Measurements from ENCODE around the gene DAB2IP. TPM values are rescaled to one million over a fixed set of nuclear protein-coding genes. Genes with fewer than 3 reads are reported as not detected.

DAB2IP gene
- total RNA-seq, 1 donor from 2014 or later = 41.7 TPM

GRCh38 chr9:121690316-121690715 lies 38.9 kb downstream of the DAB2IP start:
- Mint-ChIP-seq H3K4me1 (ENCODE audit: low read depth, unreplicated experiment) (peaks cover 18% of the 10 kb centered on the region), H3K9me3 (ENCODE audit: unreplicated experiment) (no peaks in the 10 kb centered on the region), H3K27ac (ENCODE audit: unreplicated experiment) (no peak overlapping the region), H3K27me3 (ENCODE audit: low read depth, unreplicated experiment) (peaks cover 3% of the 10 kb centered on the region), H3K36me3 (ENCODE audit: low read depth, unreplicated experiment) (peaks cover 10% of the 10 kb centered on the region), H3K4me3 (ENCODE audit: unreplicated experiment) (no peak overlapping the region)
- Histone ChIP-seq H3K4me1 (ENCODE audit: insufficient read depth, low read length) (peaks cover 10% of the 10 kb centered on the region), H3K9ac (ENCODE audit: low read length) (no peak overlapping the region), H3K79me2 (ENCODE audit: insufficient read depth, low read length) (no peaks in the 10 kb centered on the region), H4K20me1 (ENCODE audit: insufficient read depth, low read length) (peaks cover 34% of the 10 kb centered on the region), H3K9me3 (ENCODE audit: insufficient read depth, low read depth, low read length) (no peaks in the 10 kb centered on the region), H3K27ac (ENCODE audit: low read depth, low read length) (no peak overlapping the region), H2AFZ (ENCODE audit: low read depth, low read length) (no peak overlapping the region), H3K4me2 (ENCODE audit: low read length) (no peak overlapping the region), H3K27me3 (ENCODE audit: insufficient read depth, low read length) (no peaks in the 10 kb centered on the region), H3K36me3 (ENCODE audit: insufficient read depth, low read length) (no peaks in the 10 kb centered on the region), H3K4me3 (ENCODE audit: insufficient read depth, low read depth, low read length) (no peak overlapping the region)
- no peak for FAIRE-seq
- no peak for DNase-seq (ENCODE audit: low read depth)
- TF ChIP-seq CTCF (IDR thresholded peaks at IDR 0.05; ENCODE audit: insufficient read depth, low read depth, low read length) (no peak), EZH2 (IDR thresholded peaks at IDR 0.05; ENCODE audit: insufficient read depth, low read length) (no peak)

GRCh38 chr9:121690766-121691165 lies 39.3 kb downstream of the DAB2IP start:
- H3K27ac Mint-ChIP-seq (ENCODE audit: unreplicated experiment) = no peak overlapping the region
- DNase-seq (ENCODE audit: low read depth) (no peak), FAIRE-seq (no peak)
- H3K9me3 ChIP-seq (ENCODE audit: insufficient read depth, low read depth, low read length) = no peaks in the 10 kb centered on the region
- H3K9ac ChIP-seq (ENCODE audit: low read length) = no peak overlapping the region
- peaks cover 3% of the 10 kb centered on the region for H3K27me3 Mint-ChIP-seq (ENCODE audit: low read depth, unreplicated experiment)
- no peaks in the 10 kb centered on the region for H3K9me3 Mint-ChIP-seq (ENCODE audit: unreplicated experiment)
- TF ChIP-seq CTCF (IDR thresholded peaks at IDR 0.05; ENCODE audit: insufficient read depth, low read depth, low read length) (no peak), EZH2 (IDR thresholded peaks at IDR 0.05; ENCODE audit: insufficient read depth, low read length) (no peak)
- no peak overlapping the region for H3K4me3 Mint-ChIP-seq (ENCODE audit: unreplicated experiment)
- H3K27me3 ChIP-seq (ENCODE audit: insufficient read depth, low read length) = no peaks in the 10 kb centered on the region
- H3K4me2 ChIP-seq (ENCODE audit: low read length) = no peak overlapping the region
- no peaks in the 10 kb centered on the region for H3K79me2 ChIP-seq (ENCODE audit: insufficient read depth, low read length)
- H3K4me1 Mint-ChIP-seq (ENCODE audit: low read depth, unreplicated experiment) = peaks cover 18% of the 10 kb centered on the region
- no peak overlapping the region for H3K27ac ChIP-seq (ENCODE audit: low read depth, low read length)
- H3K36me3 Mint-ChIP-seq (ENCODE audit: low read depth, unreplicated experiment) = peaks cover 6% of the 10 kb centered on the region
- no peak overlapping the region for H2AFZ ChIP-seq (ENCODE audit: low read depth, low read length)
- H3K4me3 ChIP-seq (ENCODE audit: insufficient read depth, low read depth, low read length) = no peak overlapping the region
- H3K4me1 ChIP-seq (ENCODE audit: insufficient read depth, low read length) = peaks cover 10% of the 10 kb centered on the region
- H4K20me1 ChIP-seq (ENCODE audit: insufficient read depth, low read length) = peaks cover 34% of the 10 kb centered on the region
- no peaks in the 10 kb centered on the region for H3K36me3 ChIP-seq (ENCODE audit: insufficient read depth, low read length)

GRCh38 chr9:121691890-121692289 lies 40.5 kb downstream of the DAB2IP start:
- Histone ChIP-seq H3K27ac (ENCODE audit: low read depth, low read length) (no peak overlapping the region), H3K36me3 (ENCODE audit: insufficient read depth, low read length) (no peaks in the 10 kb centered on the region), H4K20me1 (ENCODE audit: insufficient read depth, low read length) (peaks cover 30% of the 10 kb centered on the region), H3K9ac (ENCODE audit: low read length) (no peak overlapping the region), H3K4me1 (ENCODE audit: insufficient read depth, low read length) (peaks cover 10% of the 10 kb centered on the region), H3K79me2 (ENCODE audit: insufficient read depth, low read length) (no peaks in the 10 kb centered on the region), H2AFZ (ENCODE audit: low read depth, low read length) (no peak overlapping the region), H3K9me3 (ENCODE audit: insufficient read depth, low read depth, low read length) (no peaks in the 10 kb centered on the region), H3K27me3 (ENCODE audit: insufficient read depth, low read length) (no peaks in the 10 kb centered on the region), H3K4me2 (ENCODE audit: low read length) (no peak overlapping the region), H3K4me3 (ENCODE audit: insufficient read depth, low read depth, low read length) (no peak overlapping the region)
- TF ChIP-seq EZH2 (IDR thresholded peaks at IDR 0.05; ENCODE audit: insufficient read depth, low read length) (no peak), CTCF (IDR thresholded peaks at IDR 0.05; ENCODE audit: insufficient read depth, low read depth, low read length) (no peak)
- H3K9me3 Mint-ChIP-seq (ENCODE audit: unreplicated experiment) = no peaks in the 10 kb centered on the region
- DNase-seq (ENCODE audit: low read depth) (no peak), FAIRE-seq (no peak)
- H3K27ac Mint-ChIP-seq (ENCODE audit: unreplicated experiment) = peak overlapping the region; percentile 56
- no peak overlapping the region for H3K4me3 Mint-ChIP-seq (ENCODE audit: unreplicated experiment)
- peaks cover 3% of the 10 kb centered on the region for H3K27me3 Mint-ChIP-seq (ENCODE audit: low read depth, unreplicated experiment)
- H3K36me3 Mint-ChIP-seq (ENCODE audit: low read depth, unreplicated experiment) = peaks cover 2% of the 10 kb centered on the region
- H3K4me1 Mint-ChIP-seq (ENCODE audit: low read depth, unreplicated experiment) = peaks cover 18% of the 10 kb centered on the region
